HPDE6-E6E7 (cell line): ENCODE measurements around the gene FKBP1A.
"Not testable (repeated sequence)": the region's sequence is repeated elsewhere in the genome, so short reads cannot be mapped to it uniquely, and the experiment has no call there.

Source experiments
- DNase-seq: peaks from one replicate; pipeline ENCODE4 v3.0.0; 2011; ENCODE audit warnings: missing footprints; ENCODE audit errors: extremely low spot score

The FKBP1A gene

GRCh38 chr20:1364106-1364505 is 28.7 kb downstream of the FKBP1A start:
- DNase-seq = no peak

GRCh38 chr20:1363522-1363921 is 29.3 kb downstream of the FKBP1A start:
- DNase-seq = no peak

GRCh38 chr20:1362484-1362883 is 30.4 kb downstream of the FKBP1A start:
- no peak for DNase-seq

GRCh38 chr20:1360094-1360846 is 32.6 kb downstream of the FKBP1A start:
- DNase-seq = no peak

GRCh38 chr20:1357921-1358671 is 34.8 kb downstream of the FKBP1A start:
- no peak for DNase-seq

- DNase-seq = no peak
Measured at GRCh38 chr20:1353956-1354355, 38.9 kb downstream of the FKBP1A start.

GRCh38 chr20:1346315-1346969 is 46.4 kb downstream of the FKBP1A start:
- DNase-seq = no peak

GRCh38 chr20:1345756-1346093 is 47.1 kb downstream of the FKBP1A start:
- DNase-seq = no peak

- no peak for DNase-seq
Measured at GRCh38 chr20:1345030-1345755, 47.7 kb downstream of the FKBP1A start.

- DNase-seq = not testable (repeated sequence)
Measured at GRCh38 chr20:1343446-1344124, 49.3 kb downstream of the FKBP1A start.

- no peak for DNase-seq
Measured at GRCh38 chr20:1341561-1342265, 51.1 kb downstream of the FKBP1A start.

- DNase-seq = no peak
Measured at GRCh38 chr20:1338801-1339200, 54.1 kb downstream of the FKBP1A start.

- no peak for DNase-seq
Measured at GRCh38 chr20:1338096-1338495, 54.8 kb downstream of the FKBP1A start.

GRCh38 chr20:1337441-1337840 is 55.4 kb downstream of the FKBP1A start:
- DNase-seq = no peak

- no peak for DNase-seq
Measured at GRCh38 chr20:1336699-1337367, 56.0 kb downstream of the FKBP1A start.

- DNase-seq = no peak
Measured at GRCh38 chr20:1335961-1336698, 56.7 kb downstream of the FKBP1A start.

- DNase-seq = peak; percentile 62
Measured at GRCh38 chr20:1334761-1335160, 58.1 kb downstream of the FKBP1A start.

GRCh38 chr20:1334370-1334731 is 58.5 kb downstream of the FKBP1A start:
- DNase-seq = no peak

GRCh38 chr20:1333462-1334369 is 59.1 kb downstream of the FKBP1A start:
- DNase-seq = no peak
